ENCODE data around the gene BCL2L14.

Gene BCL2L14, protein sequence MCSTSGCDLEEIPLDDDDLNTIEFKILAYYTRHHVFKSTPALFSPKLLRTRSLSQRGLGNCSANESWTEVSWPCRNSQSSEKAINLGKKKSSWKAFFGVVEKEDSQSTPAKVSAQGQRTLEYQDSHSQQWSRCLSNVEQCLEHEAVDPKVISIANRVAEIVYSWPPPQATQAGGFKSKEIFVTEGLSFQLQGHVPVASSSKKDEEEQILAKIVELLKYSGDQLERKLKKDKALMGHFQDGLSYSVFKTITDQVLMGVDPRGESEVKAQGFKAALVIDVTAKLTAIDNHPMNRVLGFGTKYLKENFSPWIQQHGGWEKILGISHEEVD

DNA sequence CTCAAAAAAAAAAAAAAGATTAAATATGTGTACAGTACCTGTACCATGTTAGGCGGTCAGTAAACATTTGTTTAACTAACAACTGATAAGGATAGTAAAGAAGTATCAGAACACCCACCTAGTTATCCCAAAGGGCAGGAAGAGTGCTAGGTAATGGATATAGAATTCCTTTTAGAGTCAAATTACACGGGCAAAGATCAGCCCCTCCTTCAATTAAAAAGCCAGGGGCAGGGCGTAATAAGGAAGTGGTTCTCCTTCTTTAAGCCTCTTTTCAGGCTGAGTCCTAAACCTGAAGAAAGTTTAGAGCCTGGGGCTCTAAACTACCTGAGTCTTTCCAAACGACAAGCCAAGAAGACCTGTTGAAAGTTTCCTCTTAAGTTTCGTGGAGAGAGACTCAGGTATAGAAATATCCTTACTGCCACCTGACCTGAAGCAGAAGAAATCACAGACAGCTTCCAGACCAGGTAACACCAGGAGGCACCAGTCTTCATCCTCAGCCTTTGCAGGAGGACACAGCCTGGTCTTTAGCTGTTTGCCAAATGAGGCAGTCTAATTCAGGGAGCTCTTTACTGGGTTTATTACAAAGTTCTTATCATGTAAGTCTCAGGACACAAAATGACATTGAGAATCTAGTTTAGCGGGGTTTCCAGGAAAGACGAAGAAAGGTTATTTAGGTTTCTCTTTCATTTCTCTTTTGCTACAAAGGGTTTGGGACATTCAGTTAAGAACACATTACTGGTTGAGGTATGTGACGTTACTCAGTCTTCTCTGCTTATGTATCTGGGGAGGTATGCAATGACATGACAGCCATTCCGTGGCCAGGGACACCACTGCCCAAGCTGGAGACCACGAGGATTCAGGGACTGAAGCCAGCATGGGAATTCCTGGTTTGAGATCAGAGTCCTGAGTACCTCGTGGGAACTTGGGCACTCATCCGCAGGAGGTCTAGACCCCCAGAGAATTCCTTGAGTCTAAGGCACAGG is at the start of gene BCL2L14:
TSS of gene BCL2L14 (plus strand) at position 266 of the 983 bp plus-strand sequence. CDS start 8,367 bp downstream, outside the sequence.
- DNase-seq = peak; percentile 30

DNA sequence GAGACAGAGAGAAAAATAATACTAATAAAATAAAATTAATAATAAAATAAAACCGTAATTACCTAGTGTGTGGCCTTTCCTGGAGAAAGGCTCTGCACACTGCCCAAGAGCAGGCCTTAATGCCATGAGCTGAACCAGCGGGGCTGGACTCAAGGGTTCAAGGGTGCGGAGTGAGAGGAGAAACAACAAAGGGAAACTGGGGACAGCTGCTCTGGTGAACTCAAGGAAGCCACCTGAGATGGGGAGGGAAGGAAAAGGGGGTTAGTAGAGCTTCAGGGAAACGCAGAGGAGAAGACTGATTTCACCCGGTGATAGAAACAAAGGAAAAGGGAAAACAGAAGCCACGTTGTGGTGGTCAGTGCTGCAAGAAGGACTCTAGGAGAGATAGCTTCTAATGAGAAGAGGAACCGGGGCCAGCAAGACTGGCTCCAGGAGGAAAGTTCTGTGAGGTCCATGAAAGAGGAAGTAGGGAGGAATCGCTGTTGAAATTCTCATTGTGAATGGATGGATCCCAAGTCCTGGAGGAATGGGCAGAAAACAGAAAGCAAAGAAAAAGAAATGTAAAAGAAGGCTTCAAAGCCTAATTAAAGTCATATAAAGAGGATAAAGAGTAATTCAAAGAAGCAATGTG is 48.3 kb upstream of the BCL2L14 start:
- no peak for DNase-seq

DNA sequence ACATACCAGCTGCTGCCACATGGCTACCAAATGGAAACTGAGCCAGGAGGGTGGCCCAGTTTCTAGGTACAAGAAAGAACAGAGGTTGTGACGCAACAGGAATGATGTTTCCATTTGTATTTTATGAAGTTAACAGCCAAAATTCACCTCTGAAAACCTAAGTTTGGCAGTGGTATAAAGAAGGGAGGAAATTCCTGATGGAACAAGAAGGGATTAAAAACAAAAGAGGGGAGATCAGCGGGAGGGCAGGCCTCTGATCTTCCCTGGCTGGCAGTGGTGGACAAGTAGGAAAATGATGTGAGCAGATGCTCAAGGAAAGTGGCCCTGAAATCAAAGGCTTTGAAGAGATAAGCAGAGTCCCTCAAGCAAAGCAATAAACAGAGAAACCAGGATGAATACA is 47.3 kb upstream of the BCL2L14 start:
- no peak for DNase-seq

DNA sequence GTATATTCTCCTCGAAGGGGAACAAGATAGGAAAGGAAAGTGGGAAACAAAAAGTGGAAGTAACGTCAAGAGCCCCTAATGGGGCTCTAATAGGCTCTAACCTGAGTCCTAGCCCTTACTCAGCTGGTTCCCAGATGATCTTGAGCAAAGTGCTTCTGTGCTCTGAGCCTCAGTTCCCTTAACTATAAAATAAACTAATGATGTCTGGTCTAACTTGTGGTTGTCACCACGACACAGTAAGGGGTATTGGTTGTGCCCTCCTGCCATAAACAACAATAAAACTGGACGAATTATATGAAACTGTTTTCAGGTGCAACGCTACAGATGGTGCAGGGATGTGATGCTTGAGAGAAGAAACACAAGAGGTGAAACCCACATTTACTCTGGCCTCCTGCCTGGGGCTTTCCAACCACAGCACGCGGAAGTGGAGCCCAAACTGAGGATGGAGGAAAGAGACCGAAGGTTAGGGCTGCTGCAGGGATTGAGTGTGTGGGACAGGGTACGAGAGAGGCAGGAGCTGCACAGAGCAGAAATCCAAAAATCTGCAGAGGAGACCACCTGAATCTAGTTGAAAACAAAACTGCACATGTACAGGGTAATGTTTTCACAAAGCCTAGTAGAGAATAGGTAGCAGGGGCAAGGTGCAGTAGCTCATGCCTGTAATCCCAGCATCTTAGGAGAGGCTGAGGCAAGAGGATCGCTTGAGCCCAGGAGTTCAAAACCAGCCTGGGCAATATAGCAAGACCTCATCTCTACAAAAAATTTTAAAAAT is 45.6 kb upstream of the BCL2L14 start:
- DNase-seq = no peak

DNA sequence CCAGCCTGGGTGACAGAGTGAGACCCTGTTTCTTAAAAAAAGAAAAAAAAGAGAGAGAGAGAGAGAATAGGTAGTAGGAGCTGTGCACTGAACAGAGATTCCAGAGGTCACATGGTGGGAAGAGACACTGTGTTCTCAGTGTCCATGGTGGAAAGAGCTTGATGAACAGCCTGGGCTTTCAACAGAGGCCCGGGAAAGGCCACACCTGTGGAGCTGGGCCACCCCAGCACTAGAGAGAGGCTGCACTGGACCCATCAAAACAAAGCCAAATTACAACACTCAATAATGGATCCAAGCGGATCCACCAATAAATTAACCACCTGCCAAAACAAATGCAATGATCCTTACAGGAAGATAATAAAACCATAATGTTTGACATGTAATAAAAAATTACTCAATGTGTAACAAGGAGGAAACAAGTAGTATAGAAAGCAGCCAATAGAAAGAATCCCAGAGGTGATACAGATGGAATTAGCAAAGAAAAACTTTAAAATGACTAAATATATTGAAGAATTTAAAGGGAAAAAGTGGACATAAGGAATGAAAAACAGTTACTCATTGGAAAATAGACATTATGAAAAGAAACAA is 44.8 kb upstream of the BCL2L14 start:
- DNase-seq = no peak

DNA sequence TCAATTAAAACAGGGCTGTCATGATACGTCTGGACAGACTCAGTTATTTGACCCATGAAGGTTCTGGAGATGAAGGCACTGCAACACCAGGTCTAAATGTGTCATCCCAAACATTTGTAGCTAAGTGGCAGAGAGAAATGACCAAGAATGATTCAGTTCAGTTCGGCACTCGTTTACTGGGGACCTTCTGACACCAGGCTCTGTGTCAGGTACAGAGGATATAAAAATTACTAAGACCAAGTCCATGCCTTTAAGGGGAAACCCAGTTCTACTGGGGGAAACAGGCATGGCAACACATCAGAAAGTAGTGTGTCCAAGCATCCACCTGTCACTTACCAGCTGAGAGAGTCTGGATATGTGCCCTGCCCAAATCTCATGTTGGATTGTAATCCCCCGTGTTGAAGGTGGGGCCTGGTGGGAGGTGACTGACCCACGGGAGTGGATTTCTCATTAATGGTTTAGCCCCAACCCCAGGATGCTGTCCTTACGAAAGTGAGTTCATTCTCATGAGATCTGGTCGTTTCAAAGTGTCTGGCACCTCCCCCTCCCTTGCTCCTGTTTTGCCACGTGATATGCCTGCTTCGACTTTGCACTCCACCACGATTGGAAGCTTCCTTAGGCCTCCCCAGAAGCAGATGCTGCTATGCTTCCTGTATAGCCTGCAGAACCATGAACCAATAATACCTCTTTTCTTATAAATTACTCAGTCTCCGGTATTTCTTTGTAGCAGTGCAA is 41.9 kb upstream of the BCL2L14 start:
- DNase-seq = no peak

DNA sequence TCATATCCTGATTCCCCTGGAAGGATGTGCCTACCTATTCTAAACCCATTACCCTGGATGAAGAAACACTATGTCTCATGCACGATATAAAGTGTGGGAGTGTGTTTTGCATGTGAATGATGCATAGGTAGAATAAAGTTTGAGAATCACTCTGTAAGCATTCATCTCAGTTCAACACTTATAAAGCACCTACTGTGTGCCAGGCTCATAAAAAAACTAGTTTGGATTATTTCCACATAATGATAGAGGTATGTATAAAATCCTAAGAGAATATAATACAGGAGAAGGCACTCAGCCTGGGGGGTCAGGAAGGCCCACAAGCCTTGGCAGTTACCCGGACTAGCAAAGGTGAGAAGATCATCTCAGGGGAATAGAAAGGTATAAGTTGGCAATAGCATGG is 41.1 kb upstream of the BCL2L14 start:
- no peak for DNase-seq

DNA sequence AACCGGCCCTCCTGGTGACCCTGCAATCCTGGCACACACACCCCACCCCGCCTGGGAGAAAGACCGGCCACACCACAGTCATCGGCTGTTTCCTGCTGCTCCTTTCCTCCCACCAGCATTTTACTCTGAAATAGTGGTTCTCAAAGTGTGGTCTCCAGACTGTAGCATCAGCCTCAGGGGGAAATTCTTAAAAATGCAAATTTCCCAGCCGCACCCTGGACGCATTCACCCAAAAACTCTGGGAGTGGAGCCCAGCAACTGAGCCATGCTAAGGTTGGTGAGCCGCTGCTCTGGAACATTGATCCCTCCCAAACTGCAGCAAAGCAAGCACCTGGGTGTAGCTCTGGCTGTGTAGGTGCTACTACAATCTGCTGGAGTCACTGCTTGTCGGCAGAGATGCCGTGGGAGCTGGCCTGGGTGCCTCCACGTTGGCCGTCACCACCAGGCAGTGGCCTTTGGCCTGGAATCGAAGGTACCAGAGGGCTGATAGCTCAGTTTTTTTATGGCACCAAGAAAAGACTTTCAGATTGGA is 38.4 kb upstream of the BCL2L14 start:
- DNase-seq = no peak

DNA sequence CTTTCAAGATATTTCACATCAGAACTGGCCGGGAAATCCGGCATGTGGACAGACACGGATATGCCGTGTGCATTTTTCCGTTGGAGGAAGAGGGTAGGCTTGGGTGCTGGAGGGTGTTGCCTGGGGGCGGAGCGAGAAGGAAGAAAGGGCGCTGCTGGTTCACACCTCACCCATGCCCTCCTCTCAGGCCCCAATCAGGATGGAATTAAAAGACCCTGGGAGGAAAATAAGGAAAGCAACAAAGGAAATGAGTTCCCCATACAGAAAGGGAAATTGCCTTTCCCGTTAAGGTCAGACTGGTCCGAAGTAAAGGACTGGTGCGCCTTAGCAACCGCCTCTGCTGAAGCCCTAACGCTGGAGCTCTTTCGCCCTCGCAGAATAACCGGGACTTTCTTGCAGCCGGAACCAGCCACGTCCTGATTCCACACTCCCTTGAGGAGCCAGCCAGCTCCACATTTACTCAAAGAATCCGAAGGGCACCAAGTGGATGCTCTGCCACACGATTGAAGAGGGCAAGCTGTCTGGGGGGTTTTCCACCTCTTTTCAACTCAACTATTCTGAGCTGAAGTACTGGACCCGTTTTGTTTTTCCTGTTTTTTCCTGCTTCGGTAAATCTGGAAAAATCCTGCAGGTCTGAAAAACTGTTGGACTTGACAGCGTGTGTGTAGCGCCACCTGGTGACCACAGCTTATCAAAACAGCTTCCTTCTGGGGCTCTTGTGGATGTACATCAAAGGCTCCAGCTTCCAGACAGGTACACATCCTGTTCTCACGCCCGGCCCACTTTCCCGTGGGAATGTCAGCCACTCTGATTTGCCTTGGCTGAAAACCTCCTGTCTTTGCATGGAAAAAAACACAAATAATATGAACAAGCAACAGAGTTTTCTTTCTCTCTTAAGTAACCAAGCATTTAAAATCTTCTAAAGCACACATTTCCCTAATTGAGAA is 37.6 kb upstream of the BCL2L14 start:
- DNase-seq = peak; percentile 82

DNA sequence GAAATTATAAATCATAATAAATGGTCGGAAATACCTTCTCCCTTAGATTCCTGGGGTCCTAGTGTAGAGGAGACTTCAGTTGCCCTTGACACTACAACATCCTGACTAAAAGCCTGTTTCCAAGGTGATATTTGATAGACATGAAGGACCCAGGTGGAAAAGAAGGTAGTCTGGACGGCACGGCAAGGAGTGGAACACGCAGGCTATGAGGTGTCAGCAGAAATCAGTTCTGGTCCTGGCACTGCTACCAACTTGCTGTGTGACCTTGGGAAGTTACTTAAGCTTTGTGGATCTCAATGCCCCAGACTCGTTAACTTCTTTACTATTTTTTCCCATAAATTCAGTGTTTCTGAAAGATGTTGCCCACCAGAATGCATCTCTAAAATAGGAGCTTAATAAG is 36.9 kb upstream of the BCL2L14 start:
- DNase-seq = no peak

DNA sequence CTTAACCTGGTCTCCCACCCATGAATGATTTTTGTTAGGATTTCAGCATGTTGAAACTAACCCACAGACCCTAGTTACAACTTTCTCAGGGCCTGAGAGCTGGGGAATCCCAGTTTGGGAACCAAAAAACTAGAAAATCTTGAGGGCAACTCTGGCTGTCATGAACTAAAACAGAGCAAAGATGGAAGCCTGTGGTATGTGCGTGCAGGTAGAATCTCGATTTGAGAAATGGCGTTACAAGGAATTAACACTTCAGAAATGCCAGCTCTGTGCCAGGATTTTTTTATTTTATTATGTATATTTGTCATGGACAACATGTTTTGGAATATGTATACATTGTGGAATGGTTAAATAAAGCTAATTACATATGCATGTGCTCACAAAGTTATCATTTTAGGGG is 36.4 kb upstream of the BCL2L14 start:
- DNase-seq = no peak

DNA sequence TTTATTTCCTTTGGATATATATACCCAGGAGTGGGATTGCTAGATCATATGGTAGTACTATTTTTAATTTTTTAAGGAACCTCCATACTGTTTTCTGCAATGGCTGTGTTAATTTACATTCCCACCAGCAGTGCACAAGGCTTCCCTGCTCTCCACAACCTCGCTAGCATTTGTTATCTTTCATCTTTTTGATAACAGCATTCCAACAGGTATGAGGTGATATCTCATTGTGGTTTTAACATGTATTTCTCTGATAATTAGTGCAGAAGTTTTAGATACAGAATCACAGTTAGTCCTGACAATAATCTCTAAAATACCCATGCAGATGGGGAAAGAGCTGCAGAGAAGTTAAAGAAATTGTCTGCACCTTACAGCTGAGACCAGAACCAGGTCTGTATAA is 35.5 kb upstream of the BCL2L14 start:
- DNase-seq = no peak

DNA sequence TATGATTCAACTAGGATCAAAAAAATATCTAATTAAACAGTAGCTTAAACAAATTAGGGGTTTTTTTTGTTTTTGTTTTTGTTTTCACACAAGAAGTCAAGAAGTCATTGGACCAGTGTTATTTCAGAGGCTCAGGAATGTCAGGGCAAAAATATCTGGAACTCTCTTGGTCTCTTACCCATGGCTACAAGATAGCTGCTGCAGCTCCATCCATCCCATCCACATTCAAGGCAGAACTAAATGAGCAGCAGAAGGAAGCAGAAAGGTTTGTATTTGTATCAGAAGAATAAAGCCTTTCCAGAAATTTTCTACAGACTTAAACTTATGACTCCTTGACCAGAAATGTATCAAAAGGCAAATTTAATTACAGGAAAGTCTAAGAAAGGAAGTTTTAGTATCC is 33.8 kb upstream of the BCL2L14 start:
- DNase-seq = no peak

DNA sequence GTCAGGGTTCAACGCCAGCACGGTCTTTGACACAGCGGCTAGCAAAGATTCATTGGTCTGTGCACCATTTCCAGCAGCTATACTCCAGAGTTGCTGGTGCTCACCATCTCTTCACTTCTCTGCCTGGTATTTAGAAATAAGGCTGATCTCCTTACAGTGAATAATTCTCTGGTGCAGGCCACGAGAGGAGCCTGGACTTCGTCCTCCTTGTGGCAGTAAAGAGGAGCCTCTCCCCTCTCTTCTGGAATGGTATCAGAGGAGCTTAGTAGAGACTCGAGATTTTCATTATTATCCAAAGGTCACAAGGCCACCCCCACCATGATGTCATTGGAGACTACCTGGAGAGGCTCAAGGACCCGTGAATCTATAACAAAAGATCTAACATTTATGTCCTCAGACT is 30.8 kb upstream of the BCL2L14 start:
- DNase-seq = no peak

DNA sequence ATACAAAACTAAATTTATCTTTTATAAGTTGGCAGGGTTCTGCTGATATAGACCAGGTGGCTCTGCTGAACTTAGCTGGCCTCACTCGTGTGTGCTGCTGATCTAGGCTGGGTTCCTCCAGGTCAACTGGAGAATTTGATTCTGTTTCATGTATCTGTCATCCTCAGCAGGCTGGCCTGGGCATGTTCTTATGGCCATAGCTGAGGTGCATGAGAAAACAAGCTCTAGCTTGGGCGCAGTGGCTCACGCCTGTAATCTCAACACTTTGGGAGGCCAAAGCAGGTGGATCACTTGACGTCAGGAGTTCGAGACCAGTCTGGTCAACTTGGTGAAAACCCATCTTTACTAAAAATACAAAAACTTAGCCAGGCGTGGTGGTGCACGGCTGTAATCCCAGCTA is 24.3 kb upstream of the BCL2L14 start:
- DNase-seq = no peak

DNA sequence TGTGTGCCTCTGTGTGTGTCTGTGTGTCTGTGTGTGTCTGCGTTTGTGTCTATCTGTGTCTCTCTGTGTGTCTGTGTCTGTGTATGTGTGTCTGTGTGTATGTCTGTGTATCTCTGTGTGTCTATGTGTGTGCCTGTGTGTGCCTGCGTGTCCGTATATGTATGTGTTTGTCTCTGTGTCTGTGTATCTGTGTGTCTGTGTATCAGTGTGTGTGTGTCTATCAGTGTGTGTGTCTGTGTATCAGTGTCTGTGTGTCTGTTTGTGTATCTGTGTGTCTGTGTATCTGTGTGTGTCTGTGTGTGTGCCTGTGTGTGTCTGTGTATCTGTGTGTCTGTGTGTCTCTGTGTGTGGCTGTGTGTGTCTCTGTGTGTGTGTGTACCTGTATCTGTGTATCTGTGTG is 23.1 kb upstream of the BCL2L14 start:
- no peak for DNase-seq

DNA sequence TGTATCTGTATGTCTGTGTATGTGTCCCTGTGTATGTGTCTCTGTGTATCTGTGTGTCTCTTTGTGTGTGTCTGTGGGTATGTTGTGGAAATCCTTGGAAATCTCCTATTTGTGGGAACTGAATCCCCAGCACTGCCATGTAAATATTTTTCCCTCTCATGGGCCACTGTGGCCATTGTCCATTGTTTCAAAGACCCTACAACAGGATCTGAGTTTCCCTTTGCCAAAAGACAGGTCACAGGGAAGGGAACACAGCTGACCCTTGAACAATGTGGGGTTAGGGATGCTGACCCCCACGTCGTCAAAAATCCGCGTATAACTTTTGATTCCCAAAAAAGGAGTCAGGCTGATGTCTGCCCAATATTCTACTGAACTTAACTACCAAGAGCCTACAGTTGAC is 22.5 kb upstream of the BCL2L14 start:
- DNase-seq = no peak

DNA sequence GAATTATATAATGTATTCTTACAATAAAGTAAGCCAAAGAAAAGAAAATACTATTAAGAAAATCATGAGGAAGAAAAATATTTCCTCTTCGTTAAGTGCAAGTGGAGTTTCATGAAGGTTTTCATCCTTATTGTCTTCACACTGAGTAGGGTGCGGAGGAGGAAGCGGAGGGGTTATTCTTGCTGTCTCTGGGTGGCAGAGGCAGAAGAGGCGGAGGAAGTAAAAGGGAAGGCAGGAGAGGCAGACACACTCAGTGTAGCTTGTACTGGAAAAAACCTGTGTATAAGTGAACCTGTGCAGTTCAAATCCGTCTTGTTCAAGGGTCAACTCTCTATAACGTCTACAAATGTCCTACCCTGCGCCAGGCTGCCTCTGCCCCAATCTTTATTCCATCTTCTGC is 22.0 kb upstream of the BCL2L14 start:
- DNase-seq = no peak

DNA sequence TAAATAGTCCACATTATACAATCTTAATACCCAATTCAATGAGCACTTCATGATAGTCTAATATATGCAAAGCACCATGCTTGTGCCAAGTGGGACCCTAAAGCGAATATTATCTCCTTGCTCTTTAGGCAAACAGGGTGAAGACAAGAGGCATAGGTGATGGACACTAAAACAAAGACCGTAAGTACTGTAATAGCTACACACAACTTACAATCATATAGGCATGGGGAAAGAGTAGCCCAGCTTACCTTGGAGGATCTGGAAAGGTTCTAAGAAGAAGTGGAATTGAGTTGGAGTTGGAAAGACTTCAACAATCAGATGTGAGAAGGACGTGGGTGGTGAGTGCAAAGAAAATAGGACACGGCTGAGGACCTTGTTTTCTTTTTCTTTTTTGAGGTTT is 19.1 kb upstream of the BCL2L14 start:
- DNase-seq = no peak

DNA sequence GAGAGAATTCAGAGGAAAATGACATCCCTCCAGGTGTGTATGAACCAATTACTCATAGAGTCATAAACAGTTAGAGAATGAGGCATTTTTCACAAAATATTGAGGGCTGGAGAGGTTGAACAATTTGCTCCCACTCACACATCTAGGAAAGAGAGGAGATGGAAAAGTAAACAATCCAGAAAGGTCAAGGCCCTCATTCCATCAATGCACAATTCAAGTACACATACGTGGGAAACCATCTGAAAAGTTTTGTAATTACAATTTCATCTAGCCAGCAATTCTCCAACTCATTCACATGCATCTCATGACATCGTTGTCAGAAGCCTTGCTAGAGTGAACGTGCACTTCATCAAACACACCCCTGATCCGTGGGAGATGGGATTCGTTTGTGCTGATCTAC is 15.7 kb upstream of the BCL2L14 start:
- DNase-seq = no peak

Measured in stimulated activated CD8-positive, alpha-beta memory T cell treated with anti-CD3 and anti-CD28 coated beads, Interleukin-4, amount 100 ng/mL, for 48 hours (primary cell).